ENCODE results near the gene ATP10D. TPM values are rescaled to one million over a fixed set of nuclear protein-coding genes. Genes with fewer than 3 reads are reported as not detected.

The ATP10D gene
- total and polyA plus RNA-seq, 9 of the 15 experiments (the other 6 are each of a cell fraction or from before 2014, with no cell fraction given) = 0.10 to 0.36 (median 0.19) TPM; not detected in 1

- TF ChIP-seq, protein P1, sequence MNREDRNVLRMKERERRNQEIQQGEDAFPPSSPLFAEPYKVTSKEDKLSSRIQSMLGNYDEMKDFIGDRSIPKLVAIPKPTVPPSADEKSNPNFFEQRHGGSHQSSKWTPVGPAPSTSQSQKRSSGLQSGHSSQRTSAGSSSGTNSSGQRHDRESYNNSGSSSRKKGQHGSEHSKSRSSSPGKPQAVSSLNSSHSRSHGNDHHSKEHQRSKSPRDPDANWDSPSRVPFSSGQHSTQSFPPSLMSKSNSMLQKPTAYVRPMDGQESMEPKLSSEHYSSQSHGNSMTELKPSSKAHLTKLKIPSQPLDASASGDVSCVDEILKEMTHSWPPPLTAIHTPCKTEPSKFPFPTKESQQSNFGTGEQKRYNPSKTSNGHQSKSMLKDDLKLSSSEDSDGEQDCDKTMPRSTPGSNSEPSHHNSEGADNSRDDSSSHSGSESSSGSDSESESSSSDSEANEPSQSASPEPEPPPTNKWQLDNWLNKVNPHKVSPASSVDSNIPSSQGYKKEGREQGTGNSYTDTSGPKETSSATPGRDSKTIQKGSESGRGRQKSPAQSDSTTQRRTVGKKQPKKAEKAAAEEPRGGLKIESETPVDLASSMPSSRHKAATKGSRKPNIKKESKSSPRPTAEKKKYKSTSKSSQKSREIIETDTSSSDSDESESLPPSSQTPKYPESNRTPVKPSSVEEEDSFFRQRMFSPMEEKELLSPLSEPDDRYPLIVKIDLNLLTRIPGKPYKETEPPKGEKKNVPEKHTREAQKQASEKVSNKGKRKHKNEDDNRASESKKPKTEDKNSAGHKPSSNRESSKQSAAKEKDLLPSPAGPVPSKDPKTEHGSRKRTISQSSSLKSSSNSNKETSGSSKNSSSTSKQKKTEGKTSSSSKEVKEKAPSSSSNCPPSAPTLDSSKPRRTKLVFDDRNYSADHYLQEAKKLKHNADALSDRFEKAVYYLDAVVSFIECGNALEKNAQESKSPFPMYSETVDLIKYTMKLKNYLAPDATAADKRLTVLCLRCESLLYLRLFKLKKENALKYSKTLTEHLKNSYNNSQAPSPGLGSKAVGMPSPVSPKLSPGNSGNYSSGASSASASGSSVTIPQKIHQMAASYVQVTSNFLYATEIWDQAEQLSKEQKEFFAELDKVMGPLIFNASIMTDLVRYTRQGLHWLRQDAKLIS (CRISPR knock-in tag; IDR thresholded peaks at IDR 0.05) = no peak
- no peak for TF ChIP-seq ZNF316 (IDR thresholded peaks at IDR 0.05)
- TF ChIP-seq, protein P2, sequence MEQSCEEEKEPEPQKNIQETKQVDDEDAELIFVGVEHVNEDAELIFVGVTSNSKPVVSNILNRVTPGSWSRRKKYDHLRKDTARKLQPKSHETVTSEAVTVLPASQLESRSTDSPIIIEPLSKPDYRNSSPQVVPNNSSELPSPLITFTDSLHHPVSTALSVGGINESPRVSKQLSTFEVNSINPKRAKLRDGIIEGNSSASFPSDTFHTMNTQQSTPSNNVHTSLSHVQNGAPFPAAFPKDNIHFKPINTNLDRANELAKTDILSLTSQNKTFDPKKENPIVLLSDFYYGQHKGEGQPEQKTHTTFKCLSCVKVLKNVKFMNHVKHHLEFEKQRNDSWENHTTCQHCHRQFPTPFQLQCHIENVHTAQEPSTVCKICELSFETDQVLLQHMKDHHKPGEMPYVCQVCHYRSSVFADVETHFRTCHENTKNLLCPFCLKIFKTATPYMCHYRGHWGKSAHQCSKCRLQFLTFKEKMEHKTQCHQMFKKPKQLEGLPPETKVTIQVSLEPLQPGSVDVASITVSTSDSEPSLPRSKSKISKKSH (CRISPR knock-in tag; IDR thresholded peaks at IDR 0.05) = no peak
- no peak for TF ChIP-seq KAT2B (IDR thresholded peaks at IDR 0.05; ENCODE audit: low read depth, low read length)
These were observed 2.7 kb upstream of the ATP10D start (continued) for GRCh38 chr4:47482326-47482725.

DNA sequence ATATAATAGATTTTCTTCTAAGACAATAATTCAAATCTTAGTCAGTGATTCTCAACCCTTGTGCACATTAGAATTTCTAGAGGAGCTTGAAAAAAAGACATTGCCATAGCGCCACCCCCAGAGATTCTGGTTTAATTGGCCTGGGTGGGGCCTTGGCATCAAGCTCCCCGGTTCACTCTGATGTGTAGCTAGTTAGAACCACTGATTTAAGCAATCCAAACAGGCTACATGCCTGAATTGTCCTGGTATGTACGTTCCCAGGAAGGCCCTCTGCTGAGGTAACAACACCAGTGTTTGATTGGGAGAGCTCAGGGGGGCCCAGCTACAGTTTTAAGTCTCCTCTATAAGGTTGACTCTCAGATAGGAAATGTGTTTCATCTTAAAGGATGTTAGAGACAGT, 1.3 kb upstream of the ATP10D start:
- in situ Hi-C loops (cut with MboI) = no loop called here

More for the DNA sequence above, 1.3 kb upstream of the ATP10D start:
- H3K9me3 ChIP-seq (replicated peaks; ENCODE audit: control insufficient read depth, insufficient read depth, low read depth, low read length) = no peaks in the 10 kb centered on the region
- POLR2A ChIA-PET = no interaction called here
- BruUV-seq (replicated peaks) = no TSS peak
- no peaks in the 10 kb centered on the region for H4K20me1 ChIP-seq (replicated peaks; ENCODE audit: control insufficient read depth, insufficient read depth, low read length)
- CTCF ChIA-PET (ENCODE audit: low intra/inter-chr PET ratio) = no interaction called here
- FAIRE-seq (no peak), ATAC-seq (no peak), DNase-seq (ENCODE audit: extremely low read depth in 1 of 4, low spot score in 3 of 4) (no peak)
- TF ChIP-seq POU5F1 (IDR thresholded peaks at IDR 0.05; ENCODE audit: borderline replicate concordance, low read depth, low read length, partially characterized antibody) = no peak
- H3K79me2 ChIP-seq (ENCODE audit: control insufficient read depth, insufficient read depth, low read length) = no peaks in the 10 kb centered on the region
- H3K27me3 ChIP-seq (ENCODE audit: control insufficient read depth in 2 of 2, insufficient read depth in 2 of 2, low read length in 2 of 2) = peaks cover 2 to 7% of the 10 kb centered on the region in 2 experiments; a peak in 3 of 5 replicates
- H3K9me1 ChIP-seq (ENCODE audit: control insufficient read depth, insufficient read depth, low read length) = no peaks in the 10 kb centered on the region
- 23% methylated on average over 3 of the region's 3 CpGs for WGBS (ENCODE audit: insufficient coverage, low coverage, missing lambda C conversion rate)
- H3K4me3 ChIP-seq = no peak overlapping the region
- intact Hi-C loops (cut with micrococcal nuclease) = no loop called here
- no peak overlapping the region for H3K9ac ChIP-seq (ENCODE audit: insufficient read depth in 1 of 2, low read depth in 2 of 2, low read length in 2 of 2)
- H3K4me2 ChIP-seq (ENCODE audit: insufficient read depth, low read length) = no peak overlapping the region
- peaks cover 3 to 6% of the 10 kb centered on the region in 2 experiments; a peak in 3 of 5 replicates for H3K4me1 ChIP-seq (replicated peaks in 1 of 2; ENCODE audit: control insufficient read depth in 2 of 2, insufficient read depth in 2 of 2, low read length in 2 of 2)
- 0 out of 2 replicates have a peak overlapping the region, but pooled peaks have one; percentile 15 for H2AFZ ChIP-seq (ENCODE audit: low read depth, low read length)
- H3K27ac ChIP-seq (ENCODE audit: extremely low read depth, low read depth, low read length) = no peak overlapping the region
- no peaks in the 10 kb centered on the region for H3K36me3 ChIP-seq (ENCODE audit: control insufficient read depth, insufficient read depth, low read length)
